BLaER1 treated with 17β-estradiol and CSF1 and Interleukin-3, amounts not matched to agents 10 nM and 100 nM (cell line): ENCODE results near the gene EPHX1.

Source experiments
- H3K27ac ChIP-seq, 11 experiments: shearing (Covaris generic); formaldehyde crosslinking; 2 replicates each; pipeline ENCODE4 v1.8.1; 2022
- H3K27me3 ChIP-seq, 11 experiments: shearing (Covaris generic); formaldehyde crosslinking; 2 replicates each; pipeline ENCODE4 v1.8.1; 2022
- H3K36me3 ChIP-seq, 11 experiments: shearing (Covaris generic); formaldehyde crosslinking; 2 replicates each; pipeline ENCODE4 v1.8.1; 2022
- H3K4me1 ChIP-seq, 10 experiments: shearing (Covaris generic); formaldehyde crosslinking; 2 replicates each; pipeline ENCODE4 v1.8.1; 2022
- H3K4me2 ChIP-seq, 11 experiments: shearing (Covaris generic); formaldehyde crosslinking; 2 replicates each; pipeline ENCODE4 v1.8.1; 2022
- H3K4me3 ChIP-seq, 10 experiments: shearing (Covaris generic); formaldehyde crosslinking; 2 replicates each; pipeline ENCODE4 v1.8.1; 2022
- H3K9ac ChIP-seq, 11 experiments: shearing (Covaris generic); formaldehyde crosslinking; 2 replicates each; pipeline ENCODE4 v1.8.1; 2022
- H3K9me3 ChIP-seq, 11 experiments: shearing (Covaris generic); formaldehyde crosslinking; replicated peaks in 1 of 11; 2 replicates each; pipeline ENCODE4 v1.8.1; 2022
- H4K20me1 ChIP-seq, 11 experiments: shearing (Covaris generic); formaldehyde crosslinking; 2 replicates each; pipeline ENCODE4 v1.8.1; 2022
- Cebpa-rat ChIP-seq, 11 experiments: shearing (Covaris generic); IDR thresholded peaks; 2 replicates each; pipeline ENCODE4 v1.8.1; 2022

Gene EPHX1

DNA sequence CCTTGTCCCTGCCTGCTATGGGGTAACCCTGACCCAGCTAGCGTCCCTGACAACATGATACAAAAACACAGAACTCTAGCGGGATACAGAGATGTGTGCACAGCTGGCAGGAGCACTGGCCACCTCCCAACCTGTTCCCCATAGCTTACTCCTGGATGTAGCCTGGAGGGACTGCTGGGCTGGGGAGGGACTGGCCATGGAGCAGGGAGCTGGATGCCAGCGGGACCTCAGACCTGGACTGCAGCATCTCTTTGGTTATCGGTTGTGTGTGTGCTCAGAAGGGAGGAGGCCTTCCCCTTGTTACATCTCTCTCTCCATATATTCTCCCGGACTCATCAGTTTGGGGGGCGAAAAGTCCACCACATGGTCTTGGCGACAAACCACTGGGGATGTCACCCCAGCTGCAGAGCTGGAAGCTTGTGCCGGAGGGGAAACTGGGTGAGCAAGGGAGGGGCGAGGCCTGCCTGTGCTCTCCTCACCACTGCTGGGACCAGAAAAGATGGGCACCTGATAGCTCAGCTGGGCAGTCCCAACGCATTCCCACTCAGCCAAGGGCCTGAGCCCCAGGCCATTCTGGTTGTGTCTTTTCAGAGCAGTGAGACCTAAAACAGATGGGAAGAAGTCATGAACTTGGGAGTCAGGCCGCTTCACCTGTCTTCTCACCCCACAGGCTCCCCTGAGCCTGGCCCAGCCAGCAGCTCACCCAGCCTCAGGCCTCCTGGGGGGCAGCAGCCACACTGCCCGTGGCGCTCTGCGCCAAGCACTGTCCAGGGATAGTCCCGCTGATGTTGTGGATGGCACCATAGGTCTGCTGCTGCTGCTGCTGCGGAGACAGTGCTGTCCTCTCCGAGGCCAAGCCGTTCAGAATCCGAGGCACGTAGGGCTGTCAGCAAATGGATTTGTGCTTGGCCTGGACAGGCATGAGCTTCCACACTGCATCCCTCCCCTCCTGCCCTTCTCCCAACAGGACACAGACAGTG, 36.7 kb downstream of the EPHX1 start:
- Histone ChIP-seq H3K36me3 (peaks cover 20 to 42% (median 35%) of the 10 kb centered on the region in 11 experiments), H3K27ac (no peak overlapping the region; a peak in 1 of 22 replicates), H3K9me3 (peaks cover 0 to 14% (median 10%) of the 10 kb centered on the region in 11 experiments; a peak in 14 of 22 replicates), H3K4me2 (peak overlapping the region in 8 of 11 experiments; percentile 71 to 91 (median 86); a peak in 9 of 22 replicates), H3K4me1 (peaks cover 39 to 74% (median 62%) of the 10 kb centered on the region in 10 experiments), H4K20me1 (peaks cover 0 to 29% (median 0%) of the 10 kb centered on the region in 11 experiments; a peak in 6 of 22 replicates), H3K9ac (no peak overlapping the region), H3K4me3 (no peak overlapping the region), H3K27me3 (no peaks in the 10 kb centered on the region)
- no peak for TF ChIP-seq Cebpa-rat (IDR thresholded peaks at IDR 0.05)

GRCh38 chr1:225847610-225848009, 37.7 kb downstream of the EPHX1 start:
- Histone ChIP-seq H3K4me1 (peaks cover 49 to 77% (median 69%) of the 10 kb centered on the region in 10 experiments), H3K9me3 (peaks cover 0 to 14% (median 10%) of the 10 kb centered on the region in 11 experiments; a peak in 14 of 22 replicates), H3K27ac (peak overlapping the region in 9 of 11 experiments; percentile 31 to 63 (median 54); a peak in 14 of 22 replicates), H3K9ac (peak overlapping the region in 7 of 11 experiments; percentile 13 to 65 (median 52); a peak in 11 of 22 replicates), H4K20me1 (peaks cover 0 to 29% (median 0%) of the 10 kb centered on the region in 11 experiments; a peak in 6 of 22 replicates), H3K4me2 (peak overlapping the region; percentile 71 to 91 (median 86)), H3K4me3 (no peak overlapping the region), H3K27me3 (no peaks in the 10 kb centered on the region), H3K36me3 (peaks cover 20 to 45% (median 36%) of the 10 kb centered on the region in 11 experiments)
- TF ChIP-seq Cebpa-rat (IDR thresholded peaks at IDR 0.05): no peak

- Histone ChIP-seq H3K27me3 (no peaks in the 10 kb centered on the region), H3K4me1 (peaks cover 55 to 79% (median 73%) of the 10 kb centered on the region in 10 experiments), H3K9ac (peak overlapping the region in 10 of 11 experiments; percentile 13 to 65 (median 52); a peak in 18 of 22 replicates), H3K4me3 (peak overlapping the region in 4 of 10 experiments; percentile 3 to 36 (median 27); a peak in 6 of 20 replicates), H3K4me2 (peak overlapping the region; percentile 71 to 91 (median 86)), H3K36me3 (peaks cover 20 to 52% (median 39%) of the 10 kb centered on the region in 11 experiments), H4K20me1 (peaks cover 0 to 29% (median 0%) of the 10 kb centered on the region in 11 experiments; a peak in 6 of 22 replicates), H3K9me3 (peaks cover 0 to 14% (median 10%) of the 10 kb centered on the region in 11 experiments; a peak in 14 of 22 replicates), H3K27ac (peak overlapping the region in 10 of 11 experiments; percentile 31 to 63 (median 54); a peak in 17 of 22 replicates)
- TF ChIP-seq Cebpa-rat (IDR thresholded peaks at IDR 0.05): no peak
These were observed 38.4 kb downstream of the EPHX1 start for GRCh38 chr1:225848030-225848955.

GRCh38 chr1:225849925-225850324, 40.0 kb downstream of the EPHX1 start:
- H3K4me1 ChIP-seq: peaks cover 62 to 95% (median 88%) of the 10 kb centered on the region in 10 experiments
- no peaks in the 10 kb centered on the region for H3K27me3 ChIP-seq
- peaks cover 0 to 14% (median 10%) of the 10 kb centered on the region in 11 experiments; a peak in 14 of 22 replicates for H3K9me3 ChIP-seq
- 0 out of 22 replicates have a peak overlapping the region, but pooled peaks of 1 of the 11 experiments have one; percentile 65 for H3K9ac ChIP-seq
- H3K36me3 ChIP-seq: peaks cover 33 to 61% (median 49%) of the 10 kb centered on the region in 11 experiments
- TF ChIP-seq Cebpa-rat (IDR thresholded peaks at IDR 0.05): no peak
- peak overlapping the region in 4 of 11 experiments; percentile 10 to 55 (median 46); a peak in 5 of 22 replicates for H3K27ac ChIP-seq
- peak overlapping the region; percentile 71 to 91 (median 86) for H3K4me2 ChIP-seq
- peaks cover 0 to 29% (median 0%) of the 10 kb centered on the region in 11 experiments; a peak in 6 of 22 replicates for H4K20me1 ChIP-seq
- H3K4me3 ChIP-seq: no peak overlapping the region

- no peak overlapping the region; a peak in 1 of 22 replicates for H3K27ac ChIP-seq
- no peak overlapping the region for H3K9ac ChIP-seq
These were observed 40.4 kb downstream of the EPHX1 start for GRCh38 chr1:225850370-225850769.

DNA sequence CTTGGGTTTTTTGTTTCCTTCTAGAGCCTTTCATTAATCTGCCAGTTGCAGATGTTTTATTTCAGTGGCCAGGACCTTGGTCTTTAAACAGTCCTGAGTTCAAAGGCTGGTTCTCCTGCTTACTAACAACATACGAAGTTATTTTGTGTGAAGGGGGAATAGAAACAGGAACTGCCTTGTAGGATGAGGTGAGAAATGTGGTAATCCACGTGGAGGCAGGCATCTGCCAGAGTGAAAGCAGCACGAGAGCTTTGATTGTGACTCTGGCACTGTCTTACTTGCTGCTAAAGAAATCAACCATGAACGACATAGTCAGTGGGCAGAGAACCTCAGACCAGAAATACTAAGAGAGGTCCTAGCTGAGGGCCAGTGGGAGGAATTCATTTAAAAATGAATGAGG, 41.9 kb downstream of the EPHX1 start:
- peak overlapping the region in 7 of 11 experiments; percentile 1 to 51 (median 26); a peak in 9 of 22 replicates for H3K9ac ChIP-seq
- H3K9me3 ChIP-seq: peaks cover 0 to 14% (median 10%) of the 10 kb centered on the region in 11 experiments; a peak in 14 of 22 replicates
- H3K4me1 ChIP-seq: peaks cover 78 to 100% (median 96%) of the 10 kb centered on the region in 10 experiments
- no peak overlapping the region for H3K4me3 ChIP-seq
- H4K20me1 ChIP-seq: peaks cover 0 to 20% (median 0%) of the 10 kb centered on the region in 11 experiments; a peak in 6 of 22 replicates
- peaks cover 26 to 64% (median 45%) of the 10 kb centered on the region in 11 experiments for H3K36me3 ChIP-seq
- peak overlapping the region; percentile 60 to 88 (median 75) for H3K4me2 ChIP-seq
- H3K27me3 ChIP-seq: no peaks in the 10 kb centered on the region
- peak overlapping the region in 9 of 11 experiments; percentile 28 to 70 (median 58); a peak in 18 of 22 replicates for H3K27ac ChIP-seq
- no peak for TF ChIP-seq Cebpa-rat (IDR thresholded peaks at IDR 0.05)

More at GRCh38 chr1:225850370-225850769, 40.4 kb downstream of the EPHX1 start:
- Histone ChIP-seq H4K20me1 (peaks cover 0 to 29% (median 0%) of the 10 kb centered on the region in 11 experiments; a peak in 6 of 22 replicates), H3K4me1 (peaks cover 64 to 99% (median 92%) of the 10 kb centered on the region in 10 experiments), H3K4me2 (peak overlapping the region in 9 of 11 experiments; percentile 71 to 91 (median 86); a peak in 13 of 22 replicates), H3K9me3 (peaks cover 0 to 14% (median 10%) of the 10 kb centered on the region in 11 experiments; a peak in 14 of 22 replicates), H3K27me3 (no peaks in the 10 kb centered on the region), H3K36me3 (peaks cover 36 to 66% (median 51%) of the 10 kb centered on the region in 11 experiments), H3K4me3 (no peak overlapping the region)
- no peak for TF ChIP-seq Cebpa-rat (IDR thresholded peaks at IDR 0.05)

GRCh38 chr1:225852413-225853124, 42.6 kb downstream of the EPHX1 start:
- H3K27ac ChIP-seq: peak overlapping the region in 9 of 11 experiments; percentile 28 to 70 (median 58); a peak in 17 of 22 replicates
- peaks cover 23 to 64% (median 44%) of the 10 kb centered on the region in 11 experiments; a peak in 21 of 22 replicates for H3K36me3 ChIP-seq
- no peak for TF ChIP-seq Cebpa-rat (IDR thresholded peaks at IDR 0.05)

More at GRCh38 chr1:225852413-225853124, 42.6 kb downstream of the EPHX1 start:
- Histone ChIP-seq H3K9me3 (peaks cover 0 to 14% (median 10%) of the 10 kb centered on the region in 11 experiments; a peak in 14 of 22 replicates), H4K20me1 (peaks cover 0 to 14% (median 0%) of the 10 kb centered on the region in 11 experiments; a peak in 4 of 22 replicates), H3K4me1 (peaks cover 71 to 100% (median 95%) of the 10 kb centered on the region in 10 experiments), H3K4me3 (peak overlapping the region in 1 of 10 experiments; percentile 3; a peak in 1 of 20 replicates), H3K27me3 (no peaks in the 10 kb centered on the region), H3K4me2 (peak overlapping the region; percentile 60 to 88 (median 75)), H3K9ac (peak overlapping the region in 7 of 11 experiments; percentile 1 to 51 (median 26); a peak in 10 of 22 replicates)
